ENCODE data around the gene PROKR1.
A peak's percentile ranks its signal among the peaks of the same experiment; 100 is the strongest.

Gene PROKR1

DNA sequence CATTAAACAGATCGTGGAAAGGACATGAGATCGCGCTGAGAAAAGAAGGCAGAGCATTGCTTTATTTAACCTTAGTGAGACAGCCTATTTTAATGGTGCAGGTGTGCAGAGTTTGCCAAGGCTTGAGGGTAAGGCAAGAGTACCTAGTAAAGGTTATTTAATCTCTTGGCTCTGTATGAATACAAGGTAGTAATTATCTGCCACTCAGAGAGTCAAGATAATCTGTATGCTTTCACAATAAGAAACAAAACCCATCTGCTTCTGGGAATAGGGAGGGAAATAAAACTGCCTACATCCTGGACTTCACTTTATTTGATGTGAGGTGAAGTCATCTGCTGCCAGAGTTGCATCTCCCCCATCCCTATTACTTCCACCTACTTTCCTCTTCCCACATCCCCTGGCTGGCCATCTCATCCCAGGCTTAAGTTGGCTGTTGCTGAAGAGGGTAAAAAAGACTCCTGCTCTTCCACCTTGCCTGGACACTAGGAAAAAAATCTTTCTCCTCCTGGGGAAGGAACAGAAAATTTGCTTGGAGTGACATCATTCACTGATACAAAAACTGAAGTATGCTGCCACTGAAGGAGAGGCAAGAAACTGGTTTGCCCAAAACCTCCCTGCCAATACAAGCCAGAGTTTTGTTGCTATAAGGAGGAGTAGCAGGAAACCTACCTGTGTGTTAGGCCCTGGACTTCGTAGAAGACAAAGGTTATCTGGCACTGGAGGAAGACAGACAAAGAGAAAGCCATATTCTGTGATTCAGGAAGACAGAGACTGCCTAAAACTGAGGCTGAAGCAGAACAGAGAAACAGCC lies 55.4 kb downstream of the PROKR1 start:
- TF ChIP-seq EZH2phosphoT487 (IDR thresholded peaks at IDR 0.05; ENCODE audit: borderline replicate concordance) = no peak
- no peak for TF ChIP-seq CTCF (conservative IDR thresholded peaks at IDR 0.05; ENCODE audit: low read length)
- Histone ChIP-seq H3K79me2 (ENCODE audit: insufficient read depth, low read length) (no peaks in the 10 kb centered on the region), H3K27me3 (ENCODE audit: insufficient read depth, low read length, poor library complexity, severe bottlenecking) (no peaks in the 10 kb centered on the region), H3K9me2 (replicated peaks; ENCODE audit: low read depth, low read length) (no peaks in the 10 kb centered on the region), H3K9me3 (ENCODE audit: insufficient read depth, low read depth, low read length) (no peaks in the 10 kb centered on the region), H3F3A (ENCODE audit: low read depth) (no peaks in the 10 kb centered on the region), H3K4me2 (ENCODE audit: low read depth, low read length, poor library complexity, severe bottlenecking) (no peak overlapping the region), H4K20me1 (ENCODE audit: insufficient read depth, low read length, poor library complexity, severe bottlenecking) (no peaks in the 10 kb centered on the region), H3K4me1 (ENCODE audit: insufficient read depth, low read length, poor library complexity, severe bottlenecking) (no peaks in the 10 kb centered on the region), H2AFZ (ENCODE audit: low read length) (peak overlapping the region; percentile 54; the same call in 1 of the 2 replicates), H3K4me3 (ENCODE audit: low read length, poor library complexity, severe bottlenecking) (no peak overlapping the region), H3K36me3 (ENCODE audit: insufficient read depth, low read length) (no peaks in the 10 kb centered on the region), H3K9ac (ENCODE audit: low read depth, low read length, poor library complexity, severe bottlenecking) (no peak overlapping the region)

DNA sequence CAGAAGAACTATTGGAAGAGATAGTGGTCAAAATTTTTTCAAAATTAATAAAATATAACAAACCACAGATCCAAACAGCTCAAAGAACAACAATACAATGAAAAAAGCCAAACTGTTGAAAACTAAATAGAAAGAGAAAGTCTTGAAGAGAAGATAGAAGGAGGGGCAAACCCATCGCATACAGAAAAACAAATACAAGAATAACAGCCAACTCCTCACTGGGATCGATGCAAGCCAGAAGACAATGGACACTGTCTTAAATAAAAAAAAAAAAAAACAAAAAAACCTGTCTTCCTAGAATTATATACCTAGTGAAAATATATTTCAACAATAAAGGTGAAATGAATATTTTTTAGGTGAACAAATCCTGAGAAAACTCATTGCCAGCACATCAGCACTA lies 57.2 kb downstream of the PROKR1 start:
- no peaks in the 10 kb centered on the region for H4K20me1 ChIP-seq (ENCODE audit: insufficient read depth, low read length, poor library complexity, severe bottlenecking)
- no peak overlapping the region for H3K4me2 ChIP-seq (ENCODE audit: low read depth, low read length, poor library complexity, severe bottlenecking)
- TF ChIP-seq CTCF (conservative IDR thresholded peaks at IDR 0.05; ENCODE audit: low read length) (no peak), EZH2phosphoT487 (IDR thresholded peaks at IDR 0.05; ENCODE audit: borderline replicate concordance) (no peak)
- H3K27me3 ChIP-seq (ENCODE audit: insufficient read depth, low read length, poor library complexity, severe bottlenecking) = no peaks in the 10 kb centered on the region
- no peaks in the 10 kb centered on the region for H3K36me3 ChIP-seq (ENCODE audit: insufficient read depth, low read length)
- no peak overlapping the region for H3K4me3 ChIP-seq (ENCODE audit: low read length, poor library complexity, severe bottlenecking)
- no peak overlapping the region for H3K9ac ChIP-seq (ENCODE audit: low read depth, low read length, poor library complexity, severe bottlenecking)
- no peaks in the 10 kb centered on the region for H3F3A ChIP-seq (ENCODE audit: low read depth)
- no peak overlapping the region for H2AFZ ChIP-seq (ENCODE audit: low read length)
- no peaks in the 10 kb centered on the region for H3K9me3 ChIP-seq (ENCODE audit: insufficient read depth, low read depth, low read length)
- H3K79me2 ChIP-seq (ENCODE audit: insufficient read depth, low read length) = no peaks in the 10 kb centered on the region
- H3K4me1 ChIP-seq (ENCODE audit: insufficient read depth, low read length, poor library complexity, severe bottlenecking) = no peaks in the 10 kb centered on the region
- H3K9me2 ChIP-seq (replicated peaks; ENCODE audit: low read depth, low read length) = no peaks in the 10 kb centered on the region

- TF ChIP-seq CTCF (conservative IDR thresholded peaks at IDR 0.05; ENCODE audit: low read length) (no peak), EZH2phosphoT487 (IDR thresholded peaks at IDR 0.05; ENCODE audit: borderline replicate concordance) (no peak)
- H3K79me2 ChIP-seq (ENCODE audit: insufficient read depth, low read length) = no peaks in the 10 kb centered on the region
- H3K36me3 ChIP-seq (ENCODE audit: insufficient read depth, low read length) = no peaks in the 10 kb centered on the region
- no peaks in the 10 kb centered on the region for H3F3A ChIP-seq (ENCODE audit: low read depth)
- H2AFZ ChIP-seq (ENCODE audit: low read length) = no peak overlapping the region
- H3K9me2 ChIP-seq (replicated peaks; ENCODE audit: low read depth, low read length) = no peaks in the 10 kb centered on the region
- no peak overlapping the region for H3K4me3 ChIP-seq (ENCODE audit: low read length, poor library complexity, severe bottlenecking)
- H3K27me3 ChIP-seq (ENCODE audit: insufficient read depth, low read length, poor library complexity, severe bottlenecking) = no peaks in the 10 kb centered on the region
- H3K9ac ChIP-seq (ENCODE audit: low read depth, low read length, poor library complexity, severe bottlenecking) = no peak overlapping the region
- peaks cover 16% of the 10 kb centered on the region for H3K4me1 ChIP-seq (ENCODE audit: insufficient read depth, low read length, poor library complexity, severe bottlenecking)
- no peaks in the 10 kb centered on the region for H3K9me3 ChIP-seq (ENCODE audit: insufficient read depth, low read depth, low read length)
- H4K20me1 ChIP-seq (ENCODE audit: insufficient read depth, low read length, poor library complexity, severe bottlenecking) = no peaks in the 10 kb centered on the region
- no peak overlapping the region for H3K4me2 ChIP-seq (ENCODE audit: low read depth, low read length, poor library complexity, severe bottlenecking)
These were observed 63.3 kb downstream of the PROKR1 start for GRCh38 chr2:68706637-68707036.

Measured in Loucy (cell line).